Lung (tissue), 12 donors: Measurements from ENCODE around the gene FLNB. TPM values are rescaled to one million over a fixed set of nuclear protein-coding genes. Genes with fewer than 3 reads are reported as not detected.

ENCODE experiments used
- ATAC-seq: fragments of 200-7000 bp; cut with Tn5 transposase; one replicate; pipeline ENCODE4 v1.9.1; 2020; ENCODE audit warnings: moderate number of reproducible peaks; ENCODE audit not compliant: insufficient read depth, low FRiP score
- DNase-seq, 3 donors: peaks; one replicate each; pipeline ENCODE4 v3.0.0-alpha.2; 2013 to 2017
- H3K27ac ChIP-seq, 2 donors: one replicate each; pipeline ENCODE4 v1.5.1; 2013; ENCODE audit warnings: mild to moderate bottlenecking in 2 of 2, moderate library complexity in 2 of 2, control low read depth in 1 of 2, inconsistent platforms in 1 of 2, low read depth in 1 of 2, low read length in 1 of 2
- H3K27me3 ChIP-seq, 3 donors: one replicate each; pipeline ENCODE4 v1.5.1; 2013; ENCODE audit warnings: low read length in 2 of 3; ENCODE audit not compliant: control insufficient read depth in 3 of 3, insufficient read depth in 3 of 3
- H3K36me3 ChIP-seq, 4 donors: one replicate each; pipeline ENCODE4 v1.5.1; 2013; ENCODE audit warnings: low read length in 4 of 4, mild to moderate bottlenecking in 1 of 4, moderate library complexity in 1 of 4; ENCODE audit not compliant: control insufficient read depth in 4 of 4, insufficient read depth in 4 of 4
- H3K4me1 ChIP-seq, 5 donors: one replicate each; pipeline ENCODE4 v1.5.1; 2013; ENCODE audit warnings: low read length in 5 of 5, mild to moderate bottlenecking in 2 of 5, moderate library complexity in 1 of 5; ENCODE audit not compliant: control insufficient read depth in 5 of 5, insufficient read depth in 5 of 5
- H3K4me3 ChIP-seq: one replicate; pipeline ENCODE4 v1.5.1; 2013; ENCODE audit warnings: mild to moderate bottlenecking, control low read depth, moderate library complexity
- H3K9ac ChIP-seq, 2 donors: one replicate each; pipeline ENCODE4 v1.5.1; 2013; ENCODE audit warnings: low read length in 2 of 2, control low read depth in 1 of 2; ENCODE audit not compliant: insufficient read depth in 1 of 2
- H3K9me3 ChIP-seq, 4 donors: one replicate each; pipeline ENCODE4 v1.5.1; 2013; ENCODE audit warnings: low read length in 3 of 4, mild to moderate bottlenecking in 1 of 4, moderate library complexity in 1 of 4; ENCODE audit not compliant: control insufficient read depth in 4 of 4, insufficient read depth in 3 of 4
- WGBS, 2 donors: extraction: QIAGEN DNeasy Blood & Tissue Kit; methylation state at CpG; one replicate each; pipeline ENCODE4 v1.1.7; 2013; 5-methylcytosine and 5-hydroxymethylcytosine counted together
- polyA plus RNA-seq, 2 donors: library from polyadenylated mRNA; stranded (reverse); fragments of 200-250 nt; gene quantifications; one replicate each; pipeline ENCODE4 v1.2.1, GENCODE V29; 2013
- total RNA-seq, 2 donors: library from RNA; depleted of rRNA in 1 of 2; stranded (reverse); fragments of >200 nt in 1 of 2; gene quantifications; one replicate each; pipeline ENCODE4 v1.2.1, GENCODE V29; 2014 to 2021
- TF ChIP-seq, protein P1 (sequence below): IDR thresholded peaks from 2 replicates; pipeline ENCODE4 v1.5.1; 2012; ENCODE audit warnings: mild to moderate bottlenecking; ENCODE audit errors: control extremely low read depth, extremely low read depth
- donor health status: control.
- donor health status: control.
- donor health status: Bipolar disorder and iron deficiency.
- donor health status: healthy.
- donor health status: DM: yes; HTN: yes; CAD: no.

Gene FLNB
- total and polyA plus RNA-seq, 4 donors = 32.4 to 122 (median 93.7) TPM

DNA sequence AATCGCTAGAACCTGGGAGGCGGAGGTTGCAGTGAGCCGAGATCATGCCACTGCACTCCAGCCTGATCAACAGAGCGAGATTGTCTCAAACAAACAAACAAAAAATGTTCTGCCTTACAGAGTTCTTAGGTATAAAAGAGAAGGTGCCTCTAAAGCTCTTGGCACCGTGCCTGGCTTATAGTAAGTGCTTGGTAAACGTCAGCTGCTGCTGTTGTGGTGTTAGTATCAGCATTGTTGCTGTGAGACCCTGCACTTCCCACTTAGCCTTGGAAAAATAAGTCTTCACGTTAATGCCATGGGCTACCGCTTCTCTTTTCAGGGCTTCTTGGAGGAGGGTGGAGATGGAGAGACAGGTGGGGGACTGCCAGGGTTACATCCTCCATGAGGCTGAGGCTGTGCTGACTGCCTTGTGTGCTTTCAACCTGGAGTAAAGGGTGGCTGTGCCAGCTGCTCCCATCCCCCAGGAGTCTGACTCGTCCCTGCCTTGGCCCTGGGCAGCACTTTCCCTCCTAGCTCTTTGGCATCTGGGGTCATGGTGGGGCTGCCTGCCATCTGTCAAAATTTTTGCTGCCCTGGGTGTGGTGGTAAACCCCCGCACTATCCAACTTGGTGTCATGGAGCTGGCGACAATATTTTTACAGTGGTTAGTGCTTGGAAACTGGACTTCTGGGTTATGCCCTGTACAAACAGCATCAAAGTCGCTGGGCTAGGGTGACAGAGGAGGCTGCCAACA, 17.8 kb downstream of the FLNB start:
- H3K4me3 ChIP-seq = no peak overlapping the region
- no peaks in the 10 kb centered on the region for H3K27me3 ChIP-seq
- peak overlapping the region in 1 of 2 donors; percentile 39 for H3K9ac ChIP-seq
- TF ChIP-seq, protein P1, sequence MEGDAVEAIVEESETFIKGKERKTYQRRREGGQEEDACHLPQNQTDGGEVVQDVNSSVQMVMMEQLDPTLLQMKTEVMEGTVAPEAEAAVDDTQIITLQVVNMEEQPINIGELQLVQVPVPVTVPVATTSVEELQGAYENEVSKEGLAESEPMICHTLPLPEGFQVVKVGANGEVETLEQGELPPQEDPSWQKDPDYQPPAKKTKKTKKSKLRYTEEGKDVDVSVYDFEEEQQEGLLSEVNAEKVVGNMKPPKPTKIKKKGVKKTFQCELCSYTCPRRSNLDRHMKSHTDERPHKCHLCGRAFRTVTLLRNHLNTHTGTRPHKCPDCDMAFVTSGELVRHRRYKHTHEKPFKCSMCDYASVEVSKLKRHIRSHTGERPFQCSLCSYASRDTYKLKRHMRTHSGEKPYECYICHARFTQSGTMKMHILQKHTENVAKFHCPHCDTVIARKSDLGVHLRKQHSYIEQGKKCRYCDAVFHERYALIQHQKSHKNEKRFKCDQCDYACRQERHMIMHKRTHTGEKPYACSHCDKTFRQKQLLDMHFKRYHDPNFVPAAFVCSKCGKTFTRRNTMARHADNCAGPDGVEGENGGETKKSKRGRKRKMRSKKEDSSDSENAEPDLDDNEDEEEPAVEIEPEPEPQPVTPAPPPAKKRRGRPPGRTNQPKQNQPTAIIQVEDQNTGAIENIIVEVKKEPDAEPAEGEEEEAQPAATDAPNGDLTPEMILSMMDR = no peak
- no peaks in the 10 kb centered on the region for H3K9me3 ChIP-seq
- WGBS, 2 donors = 57 to 71% methylated on average over 12 of the region's 12 CpGs
- DNase-seq (peak; percentile 62 to 83 (median 68)), ATAC-seq (peak; percentile 36)
- H3K4me1 ChIP-seq = peaks cover 0 to 20% (median 15%) of the 10 kb centered on the region in 5 donors
- H3K27ac ChIP-seq = peak overlapping the region in 1 of 2 donors; percentile 78
- H3K36me3 ChIP-seq = no peaks in the 10 kb centered on the region

DNA sequence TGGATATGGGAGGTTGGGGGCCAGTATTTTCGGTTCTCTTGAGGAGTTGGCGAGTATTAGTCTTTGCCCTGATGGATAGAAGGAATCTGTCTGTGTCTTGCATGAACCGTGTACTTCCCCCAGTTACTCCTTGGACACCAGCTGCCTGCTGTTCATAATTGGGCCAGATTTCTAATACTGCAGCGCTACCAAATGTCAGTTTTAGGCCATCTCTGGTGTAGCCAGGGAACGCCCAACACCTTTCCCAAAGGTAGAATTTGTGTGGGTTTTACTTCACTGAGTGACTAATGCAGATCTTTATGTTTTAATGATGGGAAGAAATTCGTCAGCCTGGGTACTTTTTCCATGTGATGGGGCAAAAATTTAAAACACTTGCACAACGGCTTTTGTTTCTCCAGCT, 18.4 kb downstream of the FLNB start:
- no peaks in the 10 kb centered on the region for H3K27me3 ChIP-seq
- TF ChIP-seq, protein P1 = no peak
- ATAC-seq (no peak), DNase-seq (no peak)
- H3K9me3 ChIP-seq = no peaks in the 10 kb centered on the region
- peak overlapping the region in 1 of 2 donors; percentile 74 for H3K27ac ChIP-seq
- H3K4me3 ChIP-seq = no peak overlapping the region
- peak overlapping the region in 1 of 2 donors; percentile 39 for H3K9ac ChIP-seq
- H3K36me3 ChIP-seq = no peaks in the 10 kb centered on the region
- 86 to 89% methylated on average over 7 of the region's 7 CpGs for WGBS, 2 donors
- peaks cover 0 to 16% (median 14%) of the 10 kb centered on the region in 5 donors for H3K4me1 ChIP-seq

DNA sequence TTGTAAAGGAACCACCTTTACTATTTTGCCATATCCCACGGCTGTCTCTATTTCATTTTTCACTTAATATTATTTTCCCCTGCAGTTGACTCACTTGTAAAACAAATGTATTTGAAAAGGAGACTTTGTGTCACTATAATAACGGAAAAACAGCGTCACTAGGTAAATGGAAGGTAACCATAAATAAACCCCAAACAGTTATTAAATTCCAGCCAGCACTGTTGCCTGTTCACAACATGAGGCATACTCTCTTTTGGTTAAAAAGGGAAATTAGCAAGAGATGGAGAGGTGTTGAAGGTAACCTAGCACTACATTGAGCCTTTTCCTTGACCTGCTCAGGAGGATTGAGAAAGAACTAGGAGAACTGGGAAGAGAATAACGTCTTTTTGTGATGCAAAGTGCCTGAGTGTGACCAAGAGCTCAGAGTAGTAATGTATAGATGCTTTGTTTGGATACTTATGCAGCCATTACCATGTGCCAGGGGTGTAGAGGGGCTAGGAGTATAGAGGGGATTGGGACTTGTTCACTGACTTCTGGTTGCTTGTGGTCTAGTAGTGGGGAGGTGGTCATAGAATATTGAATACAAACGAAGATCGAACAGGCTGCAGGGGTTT, 19.6 kb downstream of the FLNB start:
- H3K36me3 ChIP-seq = no peaks in the 10 kb centered on the region
- peaks cover 0 to 18% (median 10%) of the 10 kb centered on the region in 5 donors for H3K4me1 ChIP-seq
- H3K9ac ChIP-seq = no peak overlapping the region
- WGBS, 2 donors = 88% methylated on average over 6 of the region's 6 CpGs
- H3K9me3 ChIP-seq = no peaks in the 10 kb centered on the region
- H3K27ac ChIP-seq = no peak overlapping the region
- ATAC-seq (no peak), DNase-seq (no peak)
- TF ChIP-seq, protein P1 = no peak
- no peak overlapping the region for H3K4me3 ChIP-seq
- no peaks in the 10 kb centered on the region for H3K27me3 ChIP-seq
